Neural crest cell (in vitro differentiated cells): ENCODE measurements around the gene VANGL2. TPM values are rescaled to one million over a fixed set of nuclear protein-coding genes. Genes with fewer than 3 reads are reported as not detected.
A peak's percentile ranks its signal among the peaks of the same experiment; 100 is the strongest.

Source experiments
- DNase-seq: peaks from one replicate; pipeline ENCODE4 v3.0.0; 2021; ENCODE audit warnings: low read depth, mixed read lengths, low spot score
- H3K27ac Mint-ChIP-seq: one replicate; pipeline ENCODE4 v1.8.0; 2021; ENCODE audit warnings: mild to moderate bottlenecking, mixed read lengths; ENCODE audit not compliant: unreplicated experiment
- H3K27me3 Mint-ChIP-seq: 2 replicates; pipeline ENCODE4 v1.8.0; 2021; ENCODE audit warnings: low read depth, mild to moderate bottlenecking, mixed read lengths
- H3K36me3 Mint-ChIP-seq: 2 replicates; pipeline ENCODE4 v1.8.0; 2021; ENCODE audit warnings: low read depth, mild to moderate bottlenecking, mixed read lengths
- H3K4me1 Mint-ChIP-seq: 2 replicates; pipeline ENCODE4 v1.8.0; 2021; ENCODE audit warnings: mixed read lengths
- H3K4me3 Mint-ChIP-seq: one replicate; pipeline ENCODE4 v1.8.0; 2021; ENCODE audit warnings: mild to moderate bottlenecking, mixed read lengths
- H3K9me3 Mint-ChIP-seq: 2 replicates; pipeline ENCODE4 v1.8.0; 2021; ENCODE audit warnings: mixed read lengths
- total RNA-seq: library from RNA; stranded (reverse); gene quantifications from 2 replicates; pipeline ENCODE4 v1.2.1, GENCODE V29; 2021
- TF ChIP-seq, protein P1 (sequence below): fragments of 200-600 bp; sonication (generic); conservative IDR thresholded peaks from 2 replicates; pipeline ENCODE4 v1.5.0; 2021; ENCODE audit warnings: antibody characterized with exemption, mild to moderate bottlenecking

VANGL2 gene
- total RNA-seq, 1 donor from 2014 or later, result 109 TPM

DNA sequence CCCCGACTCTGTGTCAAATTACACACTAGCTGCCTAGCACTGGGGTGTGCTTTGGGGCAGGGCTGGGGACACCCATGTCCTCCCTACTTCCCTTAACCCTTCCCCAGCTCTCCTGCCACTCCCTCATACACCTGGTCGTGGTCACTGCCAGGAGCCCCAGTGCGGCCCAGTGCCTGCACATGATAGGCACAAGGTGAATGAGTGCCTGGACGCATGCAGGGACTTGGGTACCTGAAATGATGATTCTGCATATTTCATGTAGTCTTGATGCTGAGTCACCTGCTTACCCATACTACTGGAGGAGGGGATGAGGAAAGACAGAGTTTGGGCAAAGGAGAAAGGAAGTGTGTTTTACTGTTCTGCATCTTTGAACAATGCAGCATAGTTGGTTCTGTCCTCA is 1.5 kb upstream of the VANGL2 start:
- DNase-seq, result no peak
- Mint-ChIP-seq H3K27ac (peak overlapping the region; percentile 90), H3K27me3 (no peaks in the 10 kb centered on the region), H3K4me1 (peaks cover 40% of the 10 kb centered on the region), H3K36me3 (no peaks in the 10 kb centered on the region), H3K4me3 (peak overlapping the region; percentile 89), H3K9me3 (no peaks in the 10 kb centered on the region)
- TF ChIP-seq, protein P1, sequence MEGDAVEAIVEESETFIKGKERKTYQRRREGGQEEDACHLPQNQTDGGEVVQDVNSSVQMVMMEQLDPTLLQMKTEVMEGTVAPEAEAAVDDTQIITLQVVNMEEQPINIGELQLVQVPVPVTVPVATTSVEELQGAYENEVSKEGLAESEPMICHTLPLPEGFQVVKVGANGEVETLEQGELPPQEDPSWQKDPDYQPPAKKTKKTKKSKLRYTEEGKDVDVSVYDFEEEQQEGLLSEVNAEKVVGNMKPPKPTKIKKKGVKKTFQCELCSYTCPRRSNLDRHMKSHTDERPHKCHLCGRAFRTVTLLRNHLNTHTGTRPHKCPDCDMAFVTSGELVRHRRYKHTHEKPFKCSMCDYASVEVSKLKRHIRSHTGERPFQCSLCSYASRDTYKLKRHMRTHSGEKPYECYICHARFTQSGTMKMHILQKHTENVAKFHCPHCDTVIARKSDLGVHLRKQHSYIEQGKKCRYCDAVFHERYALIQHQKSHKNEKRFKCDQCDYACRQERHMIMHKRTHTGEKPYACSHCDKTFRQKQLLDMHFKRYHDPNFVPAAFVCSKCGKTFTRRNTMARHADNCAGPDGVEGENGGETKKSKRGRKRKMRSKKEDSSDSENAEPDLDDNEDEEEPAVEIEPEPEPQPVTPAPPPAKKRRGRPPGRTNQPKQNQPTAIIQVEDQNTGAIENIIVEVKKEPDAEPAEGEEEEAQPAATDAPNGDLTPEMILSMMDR, result no peak

DNA sequence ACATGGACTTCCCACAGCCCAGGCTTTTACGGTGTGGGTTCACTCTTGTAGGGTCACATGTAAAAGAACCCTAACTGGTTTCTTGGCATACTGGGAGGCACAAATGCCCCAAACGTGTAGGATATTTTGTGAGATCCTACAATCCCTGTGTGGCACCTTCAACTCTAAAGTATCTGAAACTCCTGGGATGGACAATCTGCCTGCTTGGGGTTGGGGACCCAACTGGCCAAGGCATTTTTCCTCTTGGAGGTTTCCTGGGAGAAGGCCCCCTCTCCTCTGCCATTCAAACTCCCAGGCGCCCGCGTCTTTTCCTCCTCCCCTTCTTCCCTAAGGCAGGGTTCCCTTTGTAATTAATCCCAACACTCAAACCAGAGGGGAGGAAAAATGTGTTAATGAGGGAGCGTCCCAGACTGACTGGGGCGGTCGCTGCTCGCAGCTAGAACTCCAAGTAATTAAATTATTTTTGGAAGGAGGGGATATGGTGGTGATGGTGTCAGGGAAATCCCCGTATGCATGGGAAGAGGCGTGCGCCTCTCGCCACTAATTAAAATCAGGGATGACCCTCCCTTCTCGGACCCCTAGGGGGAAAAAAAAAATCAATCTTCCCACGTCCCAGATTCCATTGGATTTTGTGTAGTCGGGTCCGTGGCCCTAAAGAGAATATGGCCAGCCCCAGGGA is 681 bp upstream of the VANGL2 start:
- Mint-ChIP-seq H3K9me3 (no peaks in the 10 kb centered on the region), H3K4me3 (peak overlapping the region; percentile 89), H3K27ac (peak overlapping the region; percentile 60), H3K4me1 (peaks cover 48% of the 10 kb centered on the region), H3K27me3 (no peaks in the 10 kb centered on the region), H3K36me3 (no peaks in the 10 kb centered on the region)
- no peak for DNase-seq
- TF ChIP-seq, protein P1, result peak; percentile 51

DNA sequence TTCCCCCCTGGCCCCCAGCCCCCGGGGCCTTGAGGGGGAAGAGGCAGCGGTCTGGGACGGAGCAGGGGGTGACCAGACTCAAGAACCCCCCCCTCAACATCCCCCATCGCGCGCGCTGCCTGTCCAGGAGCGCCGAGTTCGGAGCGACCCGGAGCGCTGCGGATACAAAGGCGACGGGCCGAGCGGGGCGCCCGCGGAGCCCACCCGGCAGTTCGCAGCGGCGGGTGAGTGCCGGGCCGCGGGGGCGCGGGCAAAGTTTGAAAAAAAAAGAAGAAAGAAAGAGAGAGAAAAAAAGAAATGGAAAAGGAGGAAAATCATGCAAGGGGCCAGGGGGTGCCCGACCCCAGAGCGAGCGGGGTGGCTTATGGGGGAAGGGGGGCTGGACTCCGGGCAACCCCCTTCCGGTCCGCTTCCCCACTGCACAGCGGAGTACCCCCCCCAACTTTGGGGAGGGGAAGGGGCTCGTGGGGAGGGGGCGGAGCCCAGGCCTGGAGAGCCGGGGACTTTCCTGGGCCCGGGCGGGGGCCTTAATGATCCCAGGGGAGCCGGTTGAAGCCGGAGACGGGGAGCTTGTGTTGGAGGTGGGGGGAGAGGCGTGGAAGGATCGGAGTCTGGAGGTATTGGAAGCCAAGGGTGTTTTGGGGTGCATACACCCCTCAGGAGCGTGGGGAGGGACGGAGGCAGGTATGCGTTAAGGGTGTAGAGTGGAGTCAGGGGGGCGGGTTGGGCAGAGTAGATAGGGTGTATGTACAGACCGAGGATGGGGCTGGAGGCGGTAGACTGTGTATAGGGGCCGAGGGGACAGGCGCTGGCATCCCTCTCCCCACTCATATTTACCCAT is 502 bp downstream of the VANGL2 start:
- peak; percentile 36 for DNase-seq
- TF ChIP-seq, protein P1, result no peak
- peak overlapping the region; percentile 30 for H3K27ac Mint-ChIP-seq
- no peaks in the 10 kb centered on the region for H3K9me3 Mint-ChIP-seq
- H3K36me3 Mint-ChIP-seq, result peaks cover 2% of the 10 kb centered on the region
- H3K27me3 Mint-ChIP-seq, result no peaks in the 10 kb centered on the region
- H3K4me1 Mint-ChIP-seq, result peaks cover 60% of the 10 kb centered on the region
- H3K4me3 Mint-ChIP-seq, result peak overlapping the region; percentile 95

DNA sequence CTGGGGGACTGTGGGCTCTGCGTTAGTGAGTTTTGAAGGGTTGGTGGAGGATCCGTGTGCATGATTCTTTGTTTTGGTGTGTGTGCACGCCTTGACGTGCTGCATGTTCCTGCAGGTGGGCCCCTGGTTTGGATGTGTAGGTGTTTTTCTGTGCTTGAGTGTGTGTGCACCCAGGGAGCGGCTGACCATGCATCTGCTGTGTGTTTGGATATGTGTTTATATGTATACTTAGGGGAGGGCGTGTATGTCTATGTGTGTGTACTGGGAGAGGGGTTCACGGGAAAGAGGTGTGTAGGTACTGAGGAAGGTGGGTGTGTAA is 1.1 kb downstream of the VANGL2 start:
- Mint-ChIP-seq H3K4me3 (peak overlapping the region; percentile 95), H3K36me3 (peaks cover 5% of the 10 kb centered on the region), H3K27ac (peak overlapping the region; percentile 30), H3K27me3 (no peaks in the 10 kb centered on the region), H3K9me3 (no peaks in the 10 kb centered on the region), H3K4me1 (peaks cover 66% of the 10 kb centered on the region)
- DNase-seq, result no peak
- TF ChIP-seq, protein P1, result no peak

DNA sequence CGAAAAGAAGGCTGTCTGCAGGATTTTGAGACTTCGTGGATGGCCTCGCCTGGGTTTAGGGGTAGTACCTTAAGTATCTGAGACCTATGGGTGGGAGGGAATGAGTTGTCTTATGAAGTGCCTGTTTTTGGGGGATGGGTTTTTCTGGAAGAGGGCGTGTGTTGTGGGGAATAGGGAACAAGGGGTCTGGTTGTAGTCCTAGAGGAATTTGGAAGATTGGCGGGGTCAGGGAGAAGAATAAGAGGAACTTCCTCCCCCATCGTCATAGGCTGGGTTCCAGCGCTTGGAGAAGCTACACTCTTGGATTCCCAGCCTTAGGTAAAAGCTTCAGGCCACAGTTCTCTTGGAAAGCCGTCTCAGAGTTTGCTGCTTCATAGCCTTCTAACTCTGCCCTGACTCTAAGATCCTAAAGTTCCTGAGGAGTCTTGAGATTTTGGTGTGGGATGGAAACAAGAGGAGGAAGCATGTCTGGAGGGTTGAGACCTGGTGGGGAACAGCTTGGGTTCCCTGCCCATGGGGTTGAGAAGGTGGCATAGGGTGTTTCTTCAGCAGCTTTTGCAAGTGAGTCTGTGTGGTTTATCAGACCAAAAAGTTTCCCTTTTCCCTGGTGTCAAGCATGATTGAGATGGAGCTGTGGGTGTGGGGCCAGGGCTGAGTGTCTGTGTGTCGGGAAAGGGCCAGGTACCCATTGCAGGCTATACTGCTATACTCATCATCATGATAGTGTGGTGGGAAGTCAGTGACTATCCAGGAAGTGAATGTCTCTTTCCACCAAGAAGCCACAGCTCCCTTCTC is 1.8 kb downstream of the VANGL2 start:
- H3K9me3 Mint-ChIP-seq, result no peaks in the 10 kb centered on the region
- H3K27me3 Mint-ChIP-seq, result no peaks in the 10 kb centered on the region
- DNase-seq, result no peak
- peaks cover 6% of the 10 kb centered on the region for H3K36me3 Mint-ChIP-seq
- H3K4me3 Mint-ChIP-seq, result peak overlapping the region; percentile 95
- TF ChIP-seq, protein P1, result no peak
- no peak overlapping the region for H3K27ac Mint-ChIP-seq
- peaks cover 72% of the 10 kb centered on the region for H3K4me1 Mint-ChIP-seq
